H1 (cell line): ENCODE results near the gene ZSWIM6. TPM values are rescaled to one million over a fixed set of nuclear protein-coding genes. Genes with fewer than 3 reads are reported as not detected.
A peak's percentile ranks its signal among the peaks of the same experiment; 100 is the strongest.

Experiments used
- CTCF ChIA-PET: fragments of 300-600 bp; sonication (Branson Sonifier 250); formaldehyde crosslinking; loops from one replicate; lab custom pipeline; 2021; ENCODE audit not compliant: partially characterized antibody; lab: Charles Lee
- POLR2A ChIA-PET: fragments of 300-600 bp; sonication (Branson Sonifier 250); formaldehyde crosslinking; loops from one replicate; lab custom pipeline; 2021; ENCODE audit warnings: inconsistent platforms; ENCODE audit not compliant: partially characterized antibody; lab: Charles Lee
- DNase-seq, 2 experiments: peaks; one replicate each; pipeline versions ENCODE4 v3.0.0 to v3.0.0-alpha.2; 2010 to 2022; ENCODE audit warnings: low spot score in 2 of 2, low read depth in 1 of 2, mixed read lengths in 1 of 2
- FAIRE-seq: peaks from 2 replicates; lab custom pipeline; 2011; peaks lifted over from hg19 to GRCh38; lab: Jason Lieb, UNC
- H2AFZ ChIP-seq: 2 replicates; pipeline ENCODE4 v1.8.1; 2012; ENCODE audit warnings: low read length, inconsistent platforms
- H2AK5ac ChIP-seq: 2 replicates; pipeline ENCODE4 v1.6.1; 2013; ENCODE audit warnings: low read depth, low read length
- H2BK120ac ChIP-seq: replicated peaks from 2 replicates; pipeline ENCODE3; 2013; ENCODE audit warnings: low read depth, low read length, inconsistent platforms
- H2BK12ac ChIP-seq: 2 replicates; pipeline ENCODE4 v1.6.1; 2013; ENCODE audit warnings: low read depth, low read length
- H2BK15ac ChIP-seq: 2 replicates; pipeline ENCODE4 v1.6.1; 2013; ENCODE audit warnings: low read length
- H2BK20ac ChIP-seq: 2 replicates; pipeline ENCODE4 v1.6.1; 2013; ENCODE audit warnings: low read length
- H2BK5ac ChIP-seq: 2 replicates; pipeline ENCODE4 v1.6.1; 2013; ENCODE audit warnings: low read depth, low read length
- H3K14ac ChIP-seq: 2 replicates; pipeline ENCODE4 v1.6.1; 2013; ENCODE audit warnings: inconsistent platforms; ENCODE audit not compliant: insufficient read length
- H3K18ac ChIP-seq: 2 replicates; pipeline ENCODE4 v1.6.1; 2013; ENCODE audit warnings: low read length; ENCODE audit errors: extremely low read depth
- H3K23ac ChIP-seq: 2 replicates; pipeline ENCODE4 v1.6.1; 2013; ENCODE audit warnings: inconsistent platforms; ENCODE audit not compliant: insufficient read length
- H3K23me2 ChIP-seq: 2 replicates; pipeline ENCODE4 v1.6.1; 2013; ENCODE audit warnings: low read depth, low read length
- H3K27ac ChIP-seq: 2 replicates; pipeline ENCODE4 v1.6.1; 2011; ENCODE audit warnings: low read depth, low read length, inconsistent platforms
- H3K27me3 ChIP-seq, 4 experiments: replicated peaks in 1 of 4; 1 replicate in 1 of 4; 2 replicates in 3 of 4; pipeline versions ENCODE4 v1.6.1 to v1.8.1; 2011 to 2013; ENCODE audit warnings: low read length in 3 of 4, mild to moderate bottlenecking in 3 of 4, inconsistent platforms in 2 of 4, mixed read lengths in 2 of 4, moderate library complexity in 1 of 4; ENCODE audit not compliant: control insufficient read depth in 3 of 4, insufficient read depth in 3 of 4; ENCODE audit errors: extremely low read depth in 1 of 4
- H3K36me3 ChIP-seq, 4 experiments: 2 replicates each; pipeline versions ENCODE4 v1.6.1 to v1.8.1; 2011 to 2013; ENCODE audit warnings: mild to moderate bottlenecking in 4 of 4, low read length in 3 of 4, moderate library complexity in 2 of 4, control low read depth in 1 of 4, inconsistent platforms in 1 of 4; ENCODE audit not compliant: insufficient read depth in 4 of 4, control insufficient read depth in 2 of 4
- H3K4ac ChIP-seq: replicated peaks from 2 replicates; pipeline ENCODE3; 2013; ENCODE audit warnings: low read length, low read depth, mixed read lengths, inconsistent platforms; ENCODE audit not compliant: insufficient read length
- H3K4me1 ChIP-seq, 4 experiments: replicated peaks in 1 of 4; 1 replicate in 1 of 4; 2 replicates in 3 of 4; pipeline versions ENCODE4 v1.6.1 to v1.8.1; 2011 to 2013; ENCODE audit warnings: low read length in 3 of 4, inconsistent platforms in 2 of 4, mixed read lengths in 1 of 4; ENCODE audit not compliant: insufficient read depth in 4 of 4, control insufficient read depth in 3 of 4
- H3K4me2 ChIP-seq, 2 experiments: 2 replicates each; pipeline versions ENCODE4 v1.6.1 to v1.8.1; 2011 to 2013; ENCODE audit warnings: low read depth in 2 of 2, low read length in 2 of 2, control low read depth in 1 of 2, inconsistent platforms in 1 of 2, mild to moderate bottlenecking in 1 of 2; ENCODE audit not compliant: insufficient read depth in 1 of 2
- H3K4me3 ChIP-seq, 4 experiments: fragments of 200-600, 300-600 bp in 1 of 4; sonication (generic), shearing (Covaris generic), sonication (Bioruptor Twin) in 1 of 4; 2 replicates each; pipeline versions ENCODE4 v1.5.1 to v1.8.1; 2011 to 2016; ENCODE audit warnings: low read length in 4 of 4, low read depth in 3 of 4, control low read depth in 2 of 4, inconsistent platforms in 2 of 4, mild to moderate bottlenecking in 2 of 4, mixed read lengths in 1 of 4, moderate library complexity in 1 of 4; ENCODE audit not compliant: insufficient read depth in 2 of 4; ENCODE audit errors: extremely low read depth in 1 of 4
- H3K56ac ChIP-seq: replicated peaks from 2 replicates; pipeline ENCODE3; 2013; ENCODE audit warnings: low read depth, mild to moderate bottlenecking, mixed read lengths, low read length, inconsistent platforms; ENCODE audit not compliant: insufficient read length
- H3K79me1 ChIP-seq: 2 replicates; pipeline ENCODE4 v1.6.1; 2013; ENCODE audit warnings: low read depth, low read length, control low read depth
- H3K79me2 ChIP-seq, 2 experiments: 2 replicates each; pipeline versions ENCODE4 v1.6.1 to v1.8.1; 2012 to 2013; ENCODE audit warnings: low read length in 2 of 2, mild to moderate bottlenecking in 2 of 2, inconsistent platforms in 1 of 2; ENCODE audit not compliant: insufficient read depth in 2 of 2, control insufficient read depth in 1 of 2
- H3K9ac ChIP-seq, 4 experiments: replicated peaks in 1 of 4; 1 replicate in 1 of 4; 2 replicates in 3 of 4; pipeline versions ENCODE4 v1.6.1 to v1.8.1; 2011 to 2013; ENCODE audit warnings: low read depth in 3 of 4, low read length in 3 of 4, control low read depth in 2 of 4, mild to moderate bottlenecking in 2 of 4, moderate library complexity in 2 of 4, inconsistent platforms in 1 of 4; ENCODE audit errors: extremely low read depth in 1 of 4
- H3K9me3 ChIP-seq, 2 experiments: 2 replicates each; pipeline versions ENCODE4 v1.6.1 to v1.8.1; 2012 to 2013; ENCODE audit warnings: mild to moderate bottlenecking in 2 of 2, moderate library complexity in 2 of 2, control low read depth in 1 of 2, inconsistent platforms in 1 of 2, low read depth in 1 of 2, low read length in 1 of 2, mixed read lengths in 1 of 2; ENCODE audit not compliant: insufficient read depth in 2 of 2
- H4K20me1 ChIP-seq, 2 experiments: replicated peaks in 1 of 2; 2 replicates each; pipeline versions ENCODE3 to v1.8.1; 2011 to 2013; ENCODE audit warnings: inconsistent platforms in 2 of 2, low read length in 2 of 2, mild to moderate bottlenecking in 1 of 2; ENCODE audit not compliant: insufficient read depth in 2 of 2, control insufficient read depth in 1 of 2
- H4K5ac ChIP-seq: 2 replicates; pipeline ENCODE4 v1.6.1; 2013; ENCODE audit warnings: low read length, low read depth, mixed read lengths, inconsistent platforms; ENCODE audit not compliant: insufficient read length
- H4K8ac ChIP-seq: 2 replicates; pipeline ENCODE4 v1.8.0; 2013; ENCODE audit warnings: mild to moderate bottlenecking, moderate library complexity, low read length, inconsistent platforms; ENCODE audit not compliant: insufficient read depth; ENCODE audit errors: extremely low read depth
- H4K91ac ChIP-seq: replicated peaks from 2 replicates; pipeline ENCODE3; 2013; ENCODE audit warnings: low read length, mixed read lengths, inconsistent platforms; ENCODE audit not compliant: insufficient read length
- CREB1 ChIP-seq: IDR thresholded peaks from 2 replicates; pipeline ENCODE4 v1.6.1; 2012; ENCODE audit warnings: inconsistent platforms
- JUND ChIP-seq: IDR thresholded peaks from 2 replicates; pipeline ENCODE4 v1.6.1; 2011; ENCODE audit warnings: mild to moderate bottlenecking, improper control_type of control experiment, low read length
- RFX5 ChIP-seq: IDR thresholded peaks from 2 replicates; pipeline ENCODE4 v1.6.1; 2011; ENCODE audit warnings: low read depth, low read length, improper control_type of control experiment, borderline replicate concordance
- SIRT6 ChIP-seq: IDR thresholded peaks from one replicate; pipeline ENCODE4 v1.7.1; 2012; ENCODE audit warnings: low read length, inconsistent platforms
- SUZ12 ChIP-seq: fragments of 200-600 bp; sonication (generic); IDR thresholded peaks from 2 replicates; pipeline ENCODE4 v1.6.1; 2012; ENCODE audit warnings: mild to moderate bottlenecking, inconsistent platforms, low read length, moderate library complexity, mixed read lengths
- TBP ChIP-seq: IDR thresholded peaks from 2 replicates; pipeline ENCODE4 v1.6.1; 2011; ENCODE audit warnings: low read depth, low read length, improper control_type of control experiment
- WGBS, 2 experiments: shearing (Covaris generic) in 1 of 2; methylation state at CpG; one replicate each; pipeline versions ENCODE4 v1.1.6 to v1.1.7; 2013 to 2015; ENCODE audit warnings: low lambda C conversion rate in 2 of 2, mixed read lengths in 2 of 2, inconsistent platforms in 1 of 2, low coverage in 1 of 2, missing lambda C conversion rate in 1 of 2; ENCODE audit not compliant: insufficient replicate concordance in 2 of 2, insufficient coverage in 1 of 2, insufficient read length in 1 of 2; ENCODE audit errors: extremely low coverage in 1 of 2, missing lambda C conversion rate in 1 of 2; 5-methylcytosine and 5-hydroxymethylcytosine counted together
- polyA plus RNA-seq, 7 experiments: library from polyadenylated mRNA; depleted of rRNA in 3 of 7; stranded (reverse) in 5 of 7; unstranded in 2 of 7; fragments of >200 nt in 5 of 7; fragments of 200-250 nt in 2 of 7; gene quantifications; 1 replicate in 5 of 7; 2 replicates in 1 of 7; 4 replicates in 1 of 7; pipeline versions ENCODE4 v1.2.1 to v1.2.3, GENCODE V29; 2011 to 2013; ENCODE audit warnings: missing spikeins in 2 of 7, mixed read lengths in 2 of 7
- total RNA-seq: library from RNA; stranded (reverse); fragmentation: NEBNext Ultra II Directional; extraction: Animal tissue kit (Norgen Biotek cat#: 25700); gene quantifications from 2 replicates; pipeline ENCODE4 v1.2.1, GENCODE V29; 2021

ZSWIM6 gene
- total and polyA plus RNA-seq, 2 of the 8 experiments (the other 6 are each of a cell fraction or from before 2014, with no cell fraction given) = 7.9 to 12.4 TPM

- FAIRE-seq = no peak
- Histone ChIP-seq H3K79me2 (peaks cover 0 to 72% of the 10 kb centered on the region in 2 experiments; a peak in 2 of 4 replicates), H4K8ac (no peak overlapping the region), H2AK5ac (no peak overlapping the region), H4K20me1 (no peaks in the 10 kb centered on the region), H2BK15ac (no peak overlapping the region), H3K4ac (peak overlapping the region; percentile 78), H3K36me3 (no peaks in the 10 kb centered on the region), H3K14ac (no peak overlapping the region), H4K5ac (no peak overlapping the region), H3K9me3 (no peaks in the 10 kb centered on the region), H2BK20ac (no peak overlapping the region), H3K4me2 (no peak overlapping the region; a peak in 1 of 4 replicates), H3K18ac (no peak overlapping the region), H4K91ac (no peak overlapping the region), H3K9ac (no peak overlapping the region), H3K27ac (no peak overlapping the region), H3K4me1 (peaks cover 8 to 25% (median 16%) of the 10 kb centered on the region in 4 experiments), H3K79me1 (no peaks in the 10 kb centered on the region), H3K4me3 (no peak overlapping the region), H2AFZ (no peak overlapping the region), H3K23ac (no peak overlapping the region), H2BK12ac (no peak overlapping the region), H2BK120ac (no peak overlapping the region), H3K27me3 (no peaks in the 10 kb centered on the region), H2BK5ac (no peak overlapping the region), H3K23me2 (no peaks in the 10 kb centered on the region), H3K56ac (no peak overlapping the region)
- no peak for DNase-seq
- POLR2A ChIA-PET = interaction anchor here (0.9 kb wide), 1 partner anchor 14 kb away, joined by 3 read pairs; no protein-coding TSS in a partner anchor
- 94% methylated on average over 3 of the region's 3 CpGs; no CpG with 5 or more reads in 1 of the 2 experiments for WGBS, 2 experiments
- CTCF ChIA-PET = interaction anchor here (0.8 to 1.0 kb wide), 2 partner anchors 17 to 122 kb away, joined by 3 read pairs; no protein-coding TSS in a partner anchor
- no peak for TF ChIP-seq SUZ12
- no peak for TF ChIP-seq CREB1
- no peak for TF ChIP-seq TBP
- TF ChIP-seq JUND = no peak
- TF ChIP-seq SIRT6 = no peak
- no peak for TF ChIP-seq RFX5
Observed at GRCh38 chr5:61417340-61417739, 85.3 kb downstream of the ZSWIM6 start.
